NCI-H146 (cell line): ENCODE data around the gene CST4.
"Not testable (repeated sequence)": the region's sequence is repeated elsewhere in the genome, so short reads cannot be mapped to it uniquely, and the experiment has no call there.

Experiments used
- DNase-seq: peaks from one replicate; lab custom pipeline; 2025; lab: John Stamatoyannopoulos, UW

The CST4 gene

DNA sequence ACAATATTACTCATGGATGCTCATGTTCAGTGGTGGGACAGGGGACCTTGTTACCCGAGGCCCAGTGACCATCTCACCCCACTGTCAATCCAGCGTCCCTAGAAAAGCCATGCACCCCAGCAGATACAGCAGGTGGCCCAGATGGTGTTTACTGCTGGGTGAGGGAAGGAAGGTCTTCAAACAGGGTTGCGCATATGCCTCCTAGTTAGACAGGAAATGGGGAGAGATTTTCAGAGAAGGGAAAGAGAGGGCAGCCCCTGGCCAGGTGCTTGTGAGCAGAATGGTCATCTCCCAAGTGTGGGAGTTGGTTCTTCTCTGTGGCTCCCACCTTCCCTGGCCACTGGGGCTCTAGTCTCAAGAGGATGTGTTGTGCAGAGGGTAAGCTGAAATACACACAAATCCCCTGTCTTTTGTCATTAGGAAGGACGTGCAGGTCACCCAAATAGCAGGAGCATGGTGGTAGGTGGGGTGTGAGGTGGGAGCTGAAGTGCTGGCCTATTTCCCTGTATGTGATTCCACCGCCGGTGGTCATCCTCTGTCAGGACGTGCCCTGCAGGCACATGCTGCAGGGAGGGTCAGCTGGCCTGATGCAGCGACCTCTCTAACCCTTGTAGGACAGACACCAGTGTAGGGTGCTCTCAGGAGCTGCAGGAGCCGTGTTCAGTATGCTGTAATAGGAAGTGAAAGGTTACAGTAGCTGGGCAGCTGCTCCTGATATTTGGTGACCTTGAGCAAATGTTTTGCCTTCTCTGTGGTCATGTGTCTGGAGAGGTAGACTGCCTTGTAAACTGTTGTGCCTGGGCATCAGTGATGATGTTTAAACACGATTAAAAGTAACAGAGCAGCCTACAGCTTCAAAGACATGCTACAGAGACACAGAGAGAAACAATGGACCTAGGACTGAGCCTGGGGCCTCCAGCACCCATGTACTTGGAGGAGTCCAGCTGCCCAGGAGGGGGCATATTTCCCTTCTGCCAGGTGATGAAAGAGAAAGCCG lies 47.9 kb downstream of the CST4 start:
- DNase-seq, result no peak

GRCh38 chr20:23640018-23640601 lies 48.7 kb downstream of the CST4 start:
- DNase-seq, result no peak

- DNase-seq, result no peak
Measured at GRCh38 chr20:23639490-23639958, 49.3 kb downstream of the CST4 start.

DNA sequence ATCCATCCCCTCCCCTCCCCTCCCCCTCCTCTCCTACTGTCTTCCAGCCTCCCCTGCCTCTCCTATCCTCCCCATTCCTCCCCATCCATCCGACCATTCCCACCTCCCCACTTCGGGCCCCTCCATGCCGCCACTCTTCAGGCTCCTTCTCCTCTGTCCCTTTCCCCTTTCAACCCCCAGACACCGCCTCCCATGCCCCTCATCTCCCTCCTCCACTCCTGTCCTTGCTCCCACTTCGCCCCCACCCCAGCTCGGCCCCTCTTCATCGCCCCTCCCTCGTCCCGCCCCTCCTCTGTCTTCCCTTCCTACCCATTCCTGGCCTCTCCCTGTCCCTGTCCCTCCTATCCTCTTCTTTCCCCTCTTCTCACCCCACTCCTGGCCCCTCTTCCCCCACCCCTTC lies 50.5 kb downstream of the CST4 start:
- no peak for DNase-seq

GRCh38 chr20:23637282-23638221 lies 51.3 kb downstream of the CST4 start, which contains the start of gene CST3:
Gene CST3 (minus strand): TSS chr20:23637955. CDS start chr20:23637862, 93 bp downstream.
- DNase-seq, result peak; percentile 92

GRCh38 chr20:23636908-23637281 lies 51.9 kb downstream of the CST4 start:
- DNase-seq, result no peak

DNA sequence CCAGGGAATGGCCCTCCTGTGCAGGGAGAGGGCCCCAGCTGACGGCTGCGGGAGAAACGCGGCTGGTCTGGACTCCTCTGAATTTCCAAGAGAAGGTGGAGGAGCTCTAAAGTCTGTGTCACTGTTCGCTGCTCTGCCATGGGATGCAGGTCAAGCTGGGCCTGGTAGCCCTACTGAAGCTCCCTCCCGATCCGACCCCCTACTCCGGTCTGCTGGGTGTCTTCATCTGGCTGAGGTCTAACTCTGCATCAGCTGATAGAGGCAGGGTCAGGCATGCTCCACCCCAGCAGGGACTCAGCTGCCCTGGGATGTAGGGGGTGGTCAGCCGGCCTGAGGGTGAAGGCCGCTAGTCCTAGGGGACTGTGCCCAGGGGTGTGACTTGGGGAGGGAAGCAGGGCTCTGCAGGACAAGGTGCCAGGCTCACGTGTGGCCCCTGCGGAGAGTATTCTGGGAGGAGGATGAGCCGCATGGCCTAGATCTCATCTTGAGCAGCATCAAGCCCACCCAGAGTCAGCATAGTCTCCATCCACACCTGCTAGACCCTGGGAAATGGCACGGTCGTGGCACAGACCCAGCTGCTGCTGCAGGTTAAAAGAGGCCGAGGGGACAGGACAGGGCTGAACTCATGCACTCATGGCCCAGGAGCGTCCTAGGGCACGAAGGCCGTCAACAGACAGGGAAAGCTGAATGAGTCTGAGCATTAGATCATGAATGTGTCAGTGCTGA lies 52.5 kb downstream of the CST4 start:
- DNase-seq, result no peak

DNA sequence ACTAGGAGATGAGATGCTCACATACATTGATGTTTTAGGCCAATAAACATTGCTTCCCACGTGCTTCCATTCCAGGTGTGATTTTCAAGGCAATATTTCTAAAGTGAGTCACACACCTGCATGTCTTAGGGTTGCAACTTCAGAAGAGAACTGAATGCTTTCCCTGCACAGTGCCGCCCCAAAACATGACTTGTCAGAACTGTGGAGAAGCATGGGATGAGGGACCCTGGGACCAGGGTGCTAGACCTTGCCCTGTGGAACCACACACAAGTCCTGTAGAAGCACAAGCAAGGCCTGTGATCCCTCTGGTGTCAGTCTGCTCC lies 53.1 kb downstream of the CST4 start:
- not testable (repeated sequence) for DNase-seq
